ENCODE results near the gene ZWILCH. TPM values are rescaled to one million over a fixed set of nuclear protein-coding genes. Genes with fewer than 3 reads are reported as not detected.
A peak's percentile ranks its signal among the peaks of the same experiment; 100 is the strongest.

ZWILCH gene
- total and polyA plus RNA-seq, 2 experiments from 2014 or later = 9.8 to 17.8 TPM

GRCh38 chr15:66573348-66573718 lies 68.2 kb downstream of the ZWILCH start:
- TF ChIP-seq EZH2 (IDR thresholded peaks at IDR 0.05; ENCODE audit: borderline replicate concordance) = no peak
- no peak for TF ChIP-seq CTCF (IDR thresholded peaks at IDR 0.05; ENCODE audit: poor library complexity)
- H3K9me2 ChIP-seq (replicated peaks; ENCODE audit: insufficient read depth) = no peaks in the 10 kb centered on the region
- H2AFZ ChIP-seq = no peak overlapping the region
- H4K20me1 ChIP-seq (ENCODE audit: insufficient read depth, poor library complexity, severe bottlenecking) = no peaks in the 10 kb centered on the region
- 97% methylated on average over 7 of the region's 7 CpGs for WGBS (ENCODE audit: low lambda C conversion rate, missing lambda C conversion rate)
- H3K9me3 ChIP-seq (ENCODE audit: low read depth) = no peaks in the 10 kb centered on the region
- H3K4me3 ChIP-seq = no peak overlapping the region
- H3K4me1 ChIP-seq (ENCODE audit: insufficient read depth) = no peaks in the 10 kb centered on the region
- H3K36me3 ChIP-seq (replicated peaks; ENCODE audit: insufficient read depth, low read depth) = no peaks in the 10 kb centered on the region
- H3K27me3 ChIP-seq = no peaks in the 10 kb centered on the region
- no peaks in the 10 kb centered on the region for H3K79me2 ChIP-seq
- no peak for DNase-seq (ENCODE audit: low spot score)
- H3K27ac ChIP-seq = peak overlapping the region; percentile 54
- H3K4me2 ChIP-seq = no peak overlapping the region

DNA sequence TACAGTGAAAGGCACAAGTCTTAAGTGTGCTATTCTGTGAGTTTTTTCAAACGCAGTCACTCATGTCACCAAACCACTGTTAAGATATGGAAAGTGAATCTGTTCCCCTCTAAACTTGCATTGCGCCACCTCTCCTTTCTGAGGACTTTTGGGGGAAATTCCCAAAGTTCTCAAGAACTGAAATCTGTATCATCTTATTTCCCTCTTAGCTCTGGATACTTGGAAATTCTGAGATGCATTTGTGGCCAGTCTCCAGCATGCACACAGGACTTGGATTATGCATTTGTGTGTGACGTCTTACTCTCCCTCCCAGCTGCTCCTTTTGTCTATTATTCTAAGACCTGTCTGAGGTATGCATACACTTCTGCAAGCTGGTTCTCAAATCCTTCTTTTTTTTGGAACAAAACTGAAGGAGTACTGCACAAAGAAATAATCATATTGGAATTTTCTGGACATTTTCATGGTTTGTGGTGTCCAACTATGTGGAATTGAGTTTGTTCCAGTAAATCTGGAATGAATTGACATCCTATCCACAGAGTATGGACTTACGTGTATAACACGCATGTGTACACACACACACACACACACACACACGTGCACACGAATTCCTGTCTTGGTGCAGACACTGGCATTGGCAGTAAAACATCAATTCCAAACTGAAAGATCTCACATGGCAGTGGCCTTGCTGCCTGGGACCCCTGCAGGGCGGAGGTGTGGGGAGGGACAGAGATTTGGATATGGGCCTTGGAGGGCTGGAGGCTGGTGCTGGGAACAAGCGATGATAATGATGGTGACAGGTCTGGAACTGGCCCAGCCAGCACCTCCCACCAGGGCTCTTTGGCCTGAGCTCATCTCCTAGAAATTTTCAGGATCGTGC lies 68.8 kb downstream of the ZWILCH start:
- H3K4me1 ChIP-seq (ENCODE audit: insufficient read depth) = no peaks in the 10 kb centered on the region
- TF ChIP-seq EZH2 (IDR thresholded peaks at IDR 0.05; ENCODE audit: borderline replicate concordance) (no peak), EZH2phosphoT487 (IDR thresholded peaks at IDR 0.05; ENCODE audit: low read depth, severe bottlenecking, unreplicated experiment) (no peak), CTCF (IDR thresholded peaks at IDR 0.05; ENCODE audit: poor library complexity) (no peak)
- no peak for DNase-seq (ENCODE audit: low spot score)
- no peaks in the 10 kb centered on the region for H3K9me3 ChIP-seq (ENCODE audit: low read depth)
- 78% methylated on average over 10 of the region's 10 CpGs for WGBS (ENCODE audit: low lambda C conversion rate, missing lambda C conversion rate)
- no peaks in the 10 kb centered on the region for H3K9me2 ChIP-seq (replicated peaks; ENCODE audit: insufficient read depth)
- no peaks in the 10 kb centered on the region for H3K27me3 ChIP-seq
- no peak overlapping the region for H3K4me3 ChIP-seq
- no peak overlapping the region for H2AFZ ChIP-seq
- H4K20me1 ChIP-seq (ENCODE audit: insufficient read depth, poor library complexity, severe bottlenecking) = no peaks in the 10 kb centered on the region
- no peak overlapping the region for H3K4me2 ChIP-seq
- no peaks in the 10 kb centered on the region for H3K79me2 ChIP-seq
- peak overlapping the region; percentile 54 for H3K27ac ChIP-seq
- no peaks in the 10 kb centered on the region for H3K36me3 ChIP-seq (replicated peaks; ENCODE audit: insufficient read depth, low read depth)

- Histone ChIP-seq H3K36me3 (replicated peaks; ENCODE audit: insufficient read depth, low read depth) (no peaks in the 10 kb centered on the region), H3K79me2 (no peaks in the 10 kb centered on the region), H3K27me3 (no peaks in the 10 kb centered on the region), H2AFZ (no peak overlapping the region), H3K4me1 (ENCODE audit: insufficient read depth) (no peaks in the 10 kb centered on the region), H3K9me2 (replicated peaks; ENCODE audit: insufficient read depth) (no peaks in the 10 kb centered on the region), H4K20me1 (ENCODE audit: insufficient read depth, poor library complexity, severe bottlenecking) (no peaks in the 10 kb centered on the region), H3K27ac (no peak overlapping the region), H3K4me2 (no peak overlapping the region), H3K9me3 (ENCODE audit: low read depth) (no peaks in the 10 kb centered on the region), H3K4me3 (no peak overlapping the region)
- no peak for TF ChIP-seq CTCF (IDR thresholded peaks at IDR 0.05; ENCODE audit: poor library complexity)
- no peak for TF ChIP-seq EZH2 (IDR thresholded peaks at IDR 0.05; ENCODE audit: borderline replicate concordance)
- no peak for TF ChIP-seq EZH2phosphoT487 (IDR thresholded peaks at IDR 0.05; ENCODE audit: low read depth, severe bottlenecking, unreplicated experiment)
- 88% methylated on average over 2 of the region's 2 CpGs for WGBS (ENCODE audit: low lambda C conversion rate, missing lambda C conversion rate)
- DNase-seq (ENCODE audit: low spot score) = no peak
These were observed 69.4 kb downstream of the ZWILCH start for GRCh38 chr15:66574596-66574950.
